GM19328 (cell line): ENCODE measurements around the gene THUMPD2.
"Not testable (repeated sequence)": the region's sequence is repeated elsewhere in the genome, so short reads cannot be mapped to it uniquely, and the experiment has no call there.

Source experiments
- ATAC-seq: cut with Tn5 transposase; IDR thresholded peaks from one replicate; pipeline ENCODE4 v1.9.1; 2021; ENCODE audit warnings: mild to moderate bottlenecking, moderate library complexity; ENCODE audit not compliant: unreplicated experiment

The THUMPD2 gene

GRCh38 chr2:39778775-39779340 is at the start of gene THUMPD2:
THUMPD2 (minus strand) TSS chr2:39779258; CDS start chr2:39779239, 19 bp downstream.
- ATAC-seq: peak; percentile 77

GRCh38 chr2:39821871-39822270 is 42.8 kb upstream of the THUMPD2 start:
- ATAC-seq: no peak

GRCh38 chr2:39816845-39817244 is 37.8 kb upstream of the THUMPD2 start:
- ATAC-seq: no peak

- no peak for ATAC-seq
These were observed 37.4 kb upstream of the THUMPD2 start for GRCh38 chr2:39816428-39816827.

- ATAC-seq: no peak
These were observed 27.0 kb upstream of the THUMPD2 start for GRCh38 chr2:39805936-39806608.

- ATAC-seq: no peak
These were observed 24.8 kb upstream of the THUMPD2 start for GRCh38 chr2:39803839-39804238.

- ATAC-seq: no peak
These were observed 21.7 kb upstream of the THUMPD2 start for GRCh38 chr2:39800752-39801151.

GRCh38 chr2:39796134-39796533 is 17.1 kb upstream of the THUMPD2 start:
- ATAC-seq: no peak

GRCh38 chr2:39790216-39790818 is 11.3 kb upstream of the THUMPD2 start:
- ATAC-seq: not testable (repeated sequence)

GRCh38 chr2:39787950-39788349 is 8.9 kb upstream of the THUMPD2 start:
- ATAC-seq: no peak

- no peak for ATAC-seq
These were observed 7.9 kb upstream of the THUMPD2 start for GRCh38 chr2:39786761-39787522.

GRCh38 chr2:39782591-39782990 is 3.5 kb upstream of the THUMPD2 start:
- no peak for ATAC-seq

- ATAC-seq: no peak
These were observed 2.6 kb upstream of the THUMPD2 start for GRCh38 chr2:39781697-39782096.

GRCh38 chr2:39780825-39781600 is 2.0 kb upstream of the THUMPD2 start:
- ATAC-seq: no peak

- no peak for ATAC-seq
These were observed 869 bp upstream of the THUMPD2 start for GRCh38 chr2:39779927-39780326.

GRCh38 chr2:39779341-39779851 is 338 bp upstream of the THUMPD2 start:
- ATAC-seq: no peak

- peak; percentile 1 for ATAC-seq
These were observed 825 bp downstream of the THUMPD2 start for GRCh38 chr2:39778233-39778632.

- ATAC-seq: no peak
These were observed 6.3 kb downstream of the THUMPD2 start for GRCh38 chr2:39772812-39773152.

GRCh38 chr2:39772086-39772811 is 6.8 kb downstream of the THUMPD2 start:
- no peak for ATAC-seq

- ATAC-seq: no peak
These were observed 16.6 kb downstream of the THUMPD2 start for GRCh38 chr2:39762448-39762847.
